Liver (tissue), 9 donors: ENCODE results near the gene MSI1. TPM values are rescaled to one million over a fixed set of nuclear protein-coding genes. Genes with fewer than 3 reads are reported as not detected.

Source experiments
- DNase-seq: peaks from one replicate; pipeline ENCODE4 v3.0.0-alpha.2; 2017; ENCODE audit warnings: low spot score
- H3K27ac ChIP-seq, 2 donors: one replicate each; pipeline ENCODE4 v1.7.0; 2013; ENCODE audit warnings: inconsistent platforms in 2 of 2, low read length in 2 of 2, control low read depth in 1 of 2, low read depth in 1 of 2, mild to moderate bottlenecking in 1 of 2
- H3K27me3 ChIP-seq, 4 donors: one replicate each; pipeline versions ENCODE4 v1.6.1 to v1.7.0; 2013; ENCODE audit warnings: low read length in 3 of 4, inconsistent platforms in 1 of 4, mild to moderate bottlenecking in 1 of 4, moderate library complexity in 1 of 4; ENCODE audit not compliant: control insufficient read depth in 4 of 4, insufficient read depth in 4 of 4
- H3K36me3 ChIP-seq, 4 donors: one replicate each; pipeline versions ENCODE4 v1.6.1 to v1.7.0; 2013; ENCODE audit warnings: low read length in 3 of 4, mild to moderate bottlenecking in 3 of 4, low read depth in 1 of 4, moderate library complexity in 1 of 4; ENCODE audit not compliant: control insufficient read depth in 4 of 4, insufficient read depth in 3 of 4
- H3K4me1 ChIP-seq, 4 donors: one replicate each; pipeline versions ENCODE4 v1.6.1 to v1.7.0; 2013; ENCODE audit warnings: low read length in 3 of 4, mild to moderate bottlenecking in 3 of 4, moderate library complexity in 1 of 4; ENCODE audit not compliant: control insufficient read depth in 4 of 4, insufficient read depth in 4 of 4
- H3K4me3 ChIP-seq, 3 donors: one replicate each; pipeline versions ENCODE4 v1.6.1 to v1.7.0; 2013; ENCODE audit warnings: low read length in 3 of 3, control low read depth in 1 of 3, low read depth in 1 of 3, mild to moderate bottlenecking in 1 of 3
- H3K9ac ChIP-seq, 2 donors: one replicate each; pipeline ENCODE4 v1.7.0; 2013; ENCODE audit warnings: low read length in 2 of 2, mild to moderate bottlenecking in 2 of 2, moderate library complexity in 2 of 2, control low read depth in 1 of 2, low read depth in 1 of 2
- H3K9me3 ChIP-seq, 4 donors: one replicate each; pipeline versions ENCODE4 v1.6.1 to v1.7.0; 2013; ENCODE audit warnings: low read length in 3 of 4; ENCODE audit not compliant: control insufficient read depth in 4 of 4
- ATF3 ChIP-seq: IDR thresholded peaks from 2 replicates; pipeline ENCODE4 v1.6.1; 2016; ENCODE audit warnings: antibody characterized with exemption
- EGR1 ChIP-seq, 2 donors: IDR thresholded peaks; 2 replicates each; pipeline ENCODE4 v1.6.1; 2016 to 2018; ENCODE audit warnings: antibody characterized with exemption in 2 of 2, low read depth in 2 of 2
- FOXA1 ChIP-seq: IDR thresholded peaks from 2 replicates; pipeline ENCODE4 v1.6.1; 2016; ENCODE audit warnings: antibody characterized with exemption
- FOXA2 ChIP-seq: IDR thresholded peaks from 2 replicates; pipeline ENCODE4 v1.6.1; 2016; ENCODE audit warnings: antibody characterized with exemption
- GABPA ChIP-seq, 2 donors: IDR thresholded peaks in 1 of 2; conservative IDR thresholded peaks in 1 of 2; 2 replicates each; pipeline ENCODE4 v1.6.1; 2016; ENCODE audit warnings: antibody characterized with exemption in 2 of 2, mild to moderate bottlenecking in 1 of 2, moderate library complexity in 1 of 2
- HNF4A ChIP-seq, 2 donors: conservative IDR thresholded peaks; 2 replicates each; pipeline ENCODE4 v1.6.1; 2016; ENCODE audit warnings: antibody characterized with exemption in 2 of 2, mild to moderate bottlenecking in 2 of 2
- HNF4G ChIP-seq: IDR thresholded peaks from 2 replicates; pipeline ENCODE4 v1.6.1; 2016; ENCODE audit warnings: antibody characterized with exemption
- JUND ChIP-seq, 2 donors: IDR thresholded peaks; 2 replicates each; pipeline ENCODE4 v1.6.1; 2016; ENCODE audit warnings: antibody characterized with exemption in 2 of 2
- MAX ChIP-seq: IDR thresholded peaks from 2 replicates; pipeline ENCODE4 v1.6.1; 2016; ENCODE audit warnings: antibody characterized with exemption
- NR2F2 ChIP-seq: IDR thresholded peaks from 2 replicates; pipeline ENCODE4 v1.6.1; 2016; ENCODE audit warnings: antibody characterized with exemption
- RAD21 ChIP-seq, 2 donors: IDR thresholded peaks; 2 replicates each; pipeline ENCODE4 v1.6.1; 2016; ENCODE audit warnings: antibody characterized with exemption in 2 of 2, mild to moderate bottlenecking in 2 of 2
- REST ChIP-seq: IDR thresholded peaks from 2 replicates; pipeline ENCODE4 v1.6.1; 2016; ENCODE audit warnings: antibody characterized with exemption, mild to moderate bottlenecking
- RXRA ChIP-seq, 2 donors: IDR thresholded peaks; 2 replicates each; pipeline ENCODE4 v1.6.1; 2017 to 2018; ENCODE audit warnings: antibody characterized with exemption in 2 of 2, mild to moderate bottlenecking in 1 of 2
- SP1 ChIP-seq: IDR thresholded peaks from 2 replicates; pipeline ENCODE4 v1.6.1; 2018; ENCODE audit warnings: antibody characterized with exemption, mild to moderate bottlenecking
- TAF1 ChIP-seq: conservative IDR thresholded peaks from 2 replicates; pipeline ENCODE4 v1.6.1; 2016; ENCODE audit warnings: antibody characterized with exemption, mild to moderate bottlenecking
- ZBTB33 ChIP-seq: IDR thresholded peaks from 2 replicates; pipeline ENCODE4 v1.6.1; 2016; ENCODE audit warnings: antibody characterized with exemption
- WGBS: extraction: QIAGEN DNeasy Blood & Tissue Kit; methylation state at CpG from one replicate; pipeline ENCODE4 v1.1.7; 2013; 5-methylcytosine and 5-hydroxymethylcytosine counted together
- polyA plus RNA-seq, 2 donors: library from polyadenylated mRNA; stranded (reverse) in 1 of 2; unstranded in 1 of 2; fragments of 200-250 nt in 1 of 2; fragments of >200 nt in 1 of 2; fragmentation: Nextera tagmentation in 1 of 2; extraction: Ambion mirVana in 1 of 2; gene quantifications; one replicate each; pipeline versions ENCODE4 v1.2.1 to v1.2.3, GENCODE V29; 2013 to 2015
- total RNA-seq, 2 donors: library from RNA; depleted of rRNA; stranded (reverse); fragments of >200 nt; gene quantifications; one replicate each; pipeline ENCODE4 v1.2.3, GENCODE V29; 2014
- donor health status: healthy.
- donor health status: healthy.
- donor health status: healthy.
- donor health status: healthy.
- donor health status: healthy.

The MSI1 gene
- total and polyA plus RNA-seq, 4 donors = 0.13 to 1.2 TPM; not detected in 2

GRCh38 chr12:120406553-120406952 lies 37.6 kb upstream of the MSI1 start (continued):
- no peak for TF ChIP-seq REST
- TF ChIP-seq HNF4A (conservative IDR thresholded peaks at IDR 0.05) = no peak
- TF ChIP-seq SP1 = no peak

- no peaks in the 10 kb centered on the region for H3K36me3 ChIP-seq
- no peaks in the 10 kb centered on the region for H3K27me3 ChIP-seq
- 84% methylated on average over 3 of the region's 3 CpGs for WGBS
- H3K9ac ChIP-seq = no peak overlapping the region
- no peak overlapping the region for H3K4me3 ChIP-seq
- H3K9me3 ChIP-seq = no peaks in the 10 kb centered on the region
- DNase-seq = no peak
- no peak for TF ChIP-seq NR2F2
- TF ChIP-seq FOXA1 = no peak
- TF ChIP-seq RAD21 (IDR thresholded peaks at IDR 0.05) = no peak
- no peak for TF ChIP-seq GABPA (IDR thresholded peaks at IDR 0.05 in 1 of 2, conservative IDR thresholded peaks at IDR 0.05 in 1 of 2)
- no peak for TF ChIP-seq JUND (IDR thresholded peaks at IDR 0.05)
- H3K27ac ChIP-seq = no peak overlapping the region
- no peaks in the 10 kb centered on the region for H3K4me1 ChIP-seq
Observed at GRCh38 chr12:120406069-120406468, 37.1 kb upstream of the MSI1 start.

GRCh38 chr12:120404271-120404670 lies 35.3 kb upstream of the MSI1 start:
- no peaks in the 10 kb centered on the region for H3K36me3 ChIP-seq
- WGBS = 88% methylated on average over 1 of the region's 1 CpG
- H3K4me3 ChIP-seq = no peak overlapping the region
- no peak overlapping the region for H3K27ac ChIP-seq
- H3K9ac ChIP-seq = no peak overlapping the region
- no peak for DNase-seq
- H3K27me3 ChIP-seq = no peaks in the 10 kb centered on the region
- TF ChIP-seq FOXA2 = no peak
- no peak for TF ChIP-seq RAD21 (IDR thresholded peaks at IDR 0.05)
- TF ChIP-seq GABPA (IDR thresholded peaks at IDR 0.05 in 1 of 2, conservative IDR thresholded peaks at IDR 0.05 in 1 of 2) = no peak
- no peak for TF ChIP-seq TAF1
- TF ChIP-seq HNF4A (conservative IDR thresholded peaks at IDR 0.05) = no peak
- no peak for TF ChIP-seq NR2F2
- no peak for TF ChIP-seq ZBTB33
- TF ChIP-seq REST = no peak
- no peak for TF ChIP-seq RXRA (IDR thresholded peaks at IDR 0.05)
- no peak for TF ChIP-seq EGR1 (IDR thresholded peaks at IDR 0.05; ENCODE audit: low read depth in 2 of 2)
- TF ChIP-seq MAX = no peak
- no peak for TF ChIP-seq JUND (IDR thresholded peaks at IDR 0.05)
- no peak for TF ChIP-seq HNF4G
- TF ChIP-seq SP1 = no peak
- TF ChIP-seq ATF3 = no peak
- no peaks in the 10 kb centered on the region for H3K9me3 ChIP-seq
- no peaks in the 10 kb centered on the region for H3K4me1 ChIP-seq
